GM06990 (cell line): ENCODE measurements around the gene HMGXB3.

Experiments used
- DNase-seq: peaks from one replicate; pipeline ENCODE4 v3.0.0-alpha.2; 2011; ENCODE audit not compliant: insufficient read length; ENCODE audit errors: extremely low read depth
- H3K27me3 ChIP-seq: replicated peaks from 2 replicates; pipeline ENCODE4 v1.6.0; 2011; ENCODE audit warnings: low read length; ENCODE audit not compliant: control insufficient read depth, insufficient read depth
- H3K36me3 ChIP-seq: 2 replicates; pipeline ENCODE4 v1.5.1; 2011; ENCODE audit warnings: low read length; ENCODE audit not compliant: control insufficient read depth, insufficient read depth
- H3K4me3 ChIP-seq: replicated peaks from 2 replicates; pipeline ENCODE4 v1.5.1; 2011; ENCODE audit warnings: low read depth, mild to moderate bottlenecking, control low read depth, low read length
- TF ChIP-seq, protein P1 (sequence below): IDR thresholded peaks from 2 replicates; pipeline ENCODE4 v1.5.1; 2011; ENCODE audit warnings: low read length, control low read depth, mild to moderate bottlenecking, inconsistent platforms; ENCODE audit not compliant: insufficient read depth, poor library complexity, severe bottlenecking

HMGXB3 gene

GRCh38 chr5:150052956-150053712, 52.6 kb downstream of the HMGXB3 start:
- TF ChIP-seq, protein P1, sequence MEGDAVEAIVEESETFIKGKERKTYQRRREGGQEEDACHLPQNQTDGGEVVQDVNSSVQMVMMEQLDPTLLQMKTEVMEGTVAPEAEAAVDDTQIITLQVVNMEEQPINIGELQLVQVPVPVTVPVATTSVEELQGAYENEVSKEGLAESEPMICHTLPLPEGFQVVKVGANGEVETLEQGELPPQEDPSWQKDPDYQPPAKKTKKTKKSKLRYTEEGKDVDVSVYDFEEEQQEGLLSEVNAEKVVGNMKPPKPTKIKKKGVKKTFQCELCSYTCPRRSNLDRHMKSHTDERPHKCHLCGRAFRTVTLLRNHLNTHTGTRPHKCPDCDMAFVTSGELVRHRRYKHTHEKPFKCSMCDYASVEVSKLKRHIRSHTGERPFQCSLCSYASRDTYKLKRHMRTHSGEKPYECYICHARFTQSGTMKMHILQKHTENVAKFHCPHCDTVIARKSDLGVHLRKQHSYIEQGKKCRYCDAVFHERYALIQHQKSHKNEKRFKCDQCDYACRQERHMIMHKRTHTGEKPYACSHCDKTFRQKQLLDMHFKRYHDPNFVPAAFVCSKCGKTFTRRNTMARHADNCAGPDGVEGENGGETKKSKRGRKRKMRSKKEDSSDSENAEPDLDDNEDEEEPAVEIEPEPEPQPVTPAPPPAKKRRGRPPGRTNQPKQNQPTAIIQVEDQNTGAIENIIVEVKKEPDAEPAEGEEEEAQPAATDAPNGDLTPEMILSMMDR: no peak
- Histone ChIP-seq H3K4me3 (no peak overlapping the region), H3K36me3 (peaks cover 50% of the 10 kb centered on the region), H3K27me3 (no peaks in the 10 kb centered on the region)
- no peak for DNase-seq

DNA sequence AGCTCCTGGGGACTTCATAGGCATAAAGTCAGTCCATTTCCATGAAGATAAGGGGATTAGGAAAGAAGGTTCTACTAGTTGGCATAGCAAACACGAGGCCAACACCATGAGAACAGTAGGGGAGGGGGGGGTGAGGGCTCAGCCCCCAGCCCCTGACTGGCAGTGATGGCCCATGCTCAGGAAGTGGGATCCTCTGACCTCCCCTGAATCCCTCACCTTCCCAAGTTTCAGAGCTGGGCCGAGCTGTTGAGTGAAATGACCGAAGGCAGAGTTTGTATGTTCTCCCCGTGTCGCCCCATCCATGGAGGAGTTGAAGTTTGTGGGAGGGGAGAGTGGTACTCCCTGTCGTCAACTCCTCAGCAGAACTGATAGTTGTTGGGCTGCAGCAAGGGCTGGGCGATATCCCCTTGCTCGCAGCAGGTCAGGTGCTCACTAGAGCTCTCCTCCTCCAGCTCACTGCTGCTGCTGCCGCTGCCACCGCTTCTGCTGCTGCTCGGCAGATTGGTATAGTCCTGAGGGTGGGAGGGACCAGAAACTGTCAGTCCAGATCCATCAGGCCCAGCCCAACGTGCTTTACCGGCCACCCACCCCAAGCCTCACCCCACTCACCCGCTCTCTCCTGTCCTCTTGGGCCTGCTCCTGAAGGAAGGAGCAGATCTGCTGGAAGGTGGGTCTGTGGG, 53.3 kb downstream of the HMGXB3 start:
- Histone ChIP-seq H3K4me3 (no peak overlapping the region), H3K36me3 (peaks cover 48% of the 10 kb centered on the region), H3K27me3 (no peaks in the 10 kb centered on the region)
- TF ChIP-seq, protein P1: no peak
- DNase-seq: no peak

GRCh38 chr5:150054569-150054968, 54.0 kb downstream of the HMGXB3 start:
- Histone ChIP-seq H3K4me3 (no peak overlapping the region), H3K27me3 (no peaks in the 10 kb centered on the region), H3K36me3 (peaks cover 42% of the 10 kb centered on the region)
- DNase-seq: no peak
- TF ChIP-seq, protein P1: no peak

GRCh38 chr5:150055326-150056074, 55.0 kb downstream of the HMGXB3 start:
- no peak for DNase-seq
- no peaks in the 10 kb centered on the region for H3K27me3 ChIP-seq
- TF ChIP-seq, protein P1: no peak
- peaks cover 34% of the 10 kb centered on the region for H3K36me3 ChIP-seq
- no peak overlapping the region for H3K4me3 ChIP-seq

DNA sequence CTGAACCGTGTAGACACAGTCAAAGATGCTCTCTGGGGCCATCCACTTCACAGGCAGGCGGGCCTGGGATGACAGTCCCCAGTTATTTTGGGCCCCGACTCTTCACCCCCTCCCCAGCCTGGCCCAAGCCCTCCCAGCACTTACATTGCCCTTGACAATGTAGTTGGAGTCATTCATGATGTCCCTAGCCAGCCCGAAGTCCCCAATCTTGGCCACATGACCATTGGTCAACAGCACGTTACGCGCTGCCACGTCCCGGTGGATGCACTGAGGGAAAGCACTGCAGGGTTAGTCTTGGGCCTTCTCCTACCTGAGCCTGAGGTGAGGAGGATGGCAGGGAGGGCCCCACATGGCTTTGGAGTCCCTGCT, 55.5 kb downstream of the HMGXB3 start:
- H3K4me3 ChIP-seq: no peak overlapping the region
- peaks cover 31% of the 10 kb centered on the region for H3K36me3 ChIP-seq
- H3K27me3 ChIP-seq: no peaks in the 10 kb centered on the region
- TF ChIP-seq, protein P1: no peak
- DNase-seq: no peak
